GM20000 (cell line): ENCODE results near the gene MIA2.

Experiments used
- DNase-seq: peaks from one replicate; pipeline ENCODE4 v3.0.0; 2012; ENCODE audit warnings: low spot score
- TF ChIP-seq, protein P1 (sequence below): IDR thresholded peaks from 2 replicates; pipeline ENCODE4 v1.5.1; 2012; ENCODE audit warnings: mild to moderate bottlenecking, control low read depth; ENCODE audit errors: extremely low read depth, missing control alignments

Gene MIA2

DNA sequence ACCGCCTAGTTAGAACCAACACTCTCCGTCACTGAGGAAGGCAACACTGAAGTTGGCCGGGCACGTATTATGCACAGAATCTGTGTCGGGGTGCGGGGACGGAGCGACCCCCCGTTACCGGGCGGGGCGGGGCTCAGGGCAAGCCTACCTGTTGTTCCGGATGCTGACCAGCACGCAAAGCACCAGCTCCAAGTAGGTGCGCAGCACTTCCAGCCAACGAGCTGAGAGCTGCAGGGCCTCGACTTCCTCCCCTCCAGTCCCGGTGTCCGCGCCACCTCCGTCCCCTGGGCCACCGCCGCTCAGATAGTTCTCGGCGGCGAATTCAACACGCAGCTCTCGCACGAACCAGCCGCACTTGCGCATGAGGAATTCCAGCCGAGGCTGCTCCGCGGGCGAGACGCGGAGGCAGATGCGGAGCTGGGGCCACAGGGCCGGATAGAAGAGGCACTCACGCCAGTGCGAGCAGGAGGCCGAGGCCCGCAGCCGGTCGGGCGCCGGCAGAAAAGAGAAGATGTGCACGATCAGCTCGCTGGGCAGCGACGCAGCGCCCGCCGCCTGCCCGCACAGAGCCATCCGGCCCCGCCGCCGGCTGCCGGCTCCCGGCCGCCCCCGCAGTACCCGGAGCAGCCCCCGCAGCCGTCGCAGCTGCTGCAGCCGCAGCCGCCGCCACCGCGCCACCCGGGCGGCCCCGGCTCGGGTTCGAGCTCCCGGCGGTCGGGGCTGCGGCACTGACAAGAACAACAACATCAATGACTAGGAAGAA lies 197.9 kb downstream of the MIA2 start:
- peak; percentile 35 for DNase-seq
- TF ChIP-seq, protein P1, sequence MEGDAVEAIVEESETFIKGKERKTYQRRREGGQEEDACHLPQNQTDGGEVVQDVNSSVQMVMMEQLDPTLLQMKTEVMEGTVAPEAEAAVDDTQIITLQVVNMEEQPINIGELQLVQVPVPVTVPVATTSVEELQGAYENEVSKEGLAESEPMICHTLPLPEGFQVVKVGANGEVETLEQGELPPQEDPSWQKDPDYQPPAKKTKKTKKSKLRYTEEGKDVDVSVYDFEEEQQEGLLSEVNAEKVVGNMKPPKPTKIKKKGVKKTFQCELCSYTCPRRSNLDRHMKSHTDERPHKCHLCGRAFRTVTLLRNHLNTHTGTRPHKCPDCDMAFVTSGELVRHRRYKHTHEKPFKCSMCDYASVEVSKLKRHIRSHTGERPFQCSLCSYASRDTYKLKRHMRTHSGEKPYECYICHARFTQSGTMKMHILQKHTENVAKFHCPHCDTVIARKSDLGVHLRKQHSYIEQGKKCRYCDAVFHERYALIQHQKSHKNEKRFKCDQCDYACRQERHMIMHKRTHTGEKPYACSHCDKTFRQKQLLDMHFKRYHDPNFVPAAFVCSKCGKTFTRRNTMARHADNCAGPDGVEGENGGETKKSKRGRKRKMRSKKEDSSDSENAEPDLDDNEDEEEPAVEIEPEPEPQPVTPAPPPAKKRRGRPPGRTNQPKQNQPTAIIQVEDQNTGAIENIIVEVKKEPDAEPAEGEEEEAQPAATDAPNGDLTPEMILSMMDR = no peak

DNA sequence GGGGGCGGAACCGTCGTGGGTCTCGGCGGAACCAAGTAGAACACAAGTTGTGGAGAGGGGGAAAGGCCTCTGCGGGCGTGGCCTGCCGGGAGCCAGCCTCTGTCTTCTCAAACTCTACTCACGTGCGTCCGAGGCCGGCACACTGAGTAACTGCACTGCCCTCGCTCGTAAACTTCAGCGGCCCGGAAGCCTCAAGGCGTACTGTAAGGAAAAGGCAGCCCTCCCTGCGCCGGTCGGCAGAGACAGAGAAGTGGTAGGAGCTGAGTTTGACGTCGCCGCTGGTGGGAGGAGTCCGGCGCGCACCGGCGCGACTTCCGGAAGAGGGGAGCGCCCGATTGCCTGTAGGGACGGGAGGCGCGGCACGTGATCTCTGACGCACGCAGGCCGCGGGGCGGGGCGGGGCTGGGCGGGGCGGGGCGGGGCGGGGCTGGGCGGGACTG lies 198.5 kb downstream of the MIA2 start, which contains the start of gene FBXO33:
FBXO33 (minus strand) TSS at position 255 of the 440 bp plus-strand sequence. CDS start 271 bp downstream, outside the sequence.
- DNase-seq = peak; percentile 98
- TF ChIP-seq, protein P1 = no peak

DNA sequence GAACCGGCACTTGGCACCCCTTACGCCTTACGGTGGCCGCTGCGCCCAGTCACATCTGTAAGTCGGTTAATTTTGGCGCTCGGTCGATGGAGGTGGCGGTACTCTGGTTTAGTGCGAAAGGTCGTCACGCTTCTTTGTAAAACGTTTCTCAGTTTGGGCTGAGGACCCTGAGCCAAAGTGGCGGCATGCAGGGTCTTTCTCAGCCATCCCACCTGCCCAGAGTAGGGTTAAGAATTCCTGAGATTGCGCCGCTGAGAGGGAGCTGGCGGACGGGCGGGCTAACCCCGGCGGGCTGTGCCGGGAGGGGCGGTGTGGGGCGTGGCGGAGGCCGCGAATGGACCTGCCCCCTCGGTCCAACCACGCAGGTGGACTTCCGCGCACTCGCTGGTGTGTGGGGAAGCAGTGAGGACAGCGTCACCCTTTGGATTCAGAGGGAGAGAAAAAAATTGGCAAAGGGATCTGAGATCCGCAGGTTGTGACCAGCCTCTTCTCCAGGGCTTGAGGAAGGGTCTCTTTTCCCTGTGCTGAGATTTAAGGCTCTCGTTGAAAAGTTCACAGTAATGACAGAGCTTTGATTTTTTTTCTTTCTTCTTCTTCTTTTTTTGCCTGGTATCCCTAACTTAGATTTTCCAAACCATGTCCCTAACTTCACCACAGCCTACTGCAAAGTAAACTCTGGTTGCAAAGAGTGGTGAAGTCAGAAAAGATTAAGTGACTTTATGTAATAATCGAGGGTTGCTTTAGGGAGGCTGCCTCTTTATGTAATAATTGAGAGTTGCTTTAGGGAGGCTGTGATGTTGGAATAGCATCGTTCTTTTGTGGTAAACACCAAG lies 199.1 kb downstream of the MIA2 start:
- TF ChIP-seq, protein P1 = peak; percentile 20
- DNase-seq = peak; percentile 83

DNA sequence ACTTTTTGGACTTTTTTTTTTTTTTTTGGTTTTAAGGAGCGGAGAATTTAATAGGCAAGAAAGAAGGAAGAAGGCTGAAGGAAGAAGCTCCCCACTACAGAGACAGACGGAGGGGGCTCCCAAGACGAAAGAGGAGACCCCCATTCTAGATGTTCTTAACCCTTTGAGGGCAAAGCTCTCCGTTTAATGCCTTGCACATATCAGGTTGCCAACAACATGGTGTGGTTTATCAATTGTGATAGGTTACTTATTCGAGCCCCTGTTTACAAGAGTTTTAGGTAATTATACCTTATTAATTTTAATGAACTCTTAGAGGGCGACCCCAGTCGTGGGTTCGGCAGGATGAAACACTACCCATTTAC lies 199.7 kb downstream of the MIA2 start:
- DNase-seq = no peak

DNA sequence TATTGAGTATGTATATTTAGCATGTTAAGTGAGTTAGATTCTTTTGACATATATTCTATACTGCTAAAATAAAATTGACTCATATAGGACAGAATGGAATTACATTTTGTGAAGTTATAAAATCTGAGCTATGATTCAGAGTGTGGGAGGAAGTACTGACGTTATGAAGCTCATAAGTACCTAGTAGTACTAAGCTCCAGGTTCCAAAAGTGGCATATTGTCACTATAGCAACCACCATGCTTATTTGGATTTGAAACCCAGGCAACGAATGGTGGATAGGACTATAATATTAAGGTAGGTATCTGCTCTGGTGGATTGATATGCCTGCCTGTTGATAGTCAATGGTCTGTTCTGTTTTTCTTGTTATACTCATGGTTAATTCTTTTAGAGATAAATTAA lies 200.7 kb downstream of the MIA2 start:
- DNase-seq = no peak
- TF ChIP-seq, protein P1 = no peak

More for the DNA sequence above, 199.7 kb downstream of the MIA2 start:
- TF ChIP-seq, protein P1 = no peak

DNA sequence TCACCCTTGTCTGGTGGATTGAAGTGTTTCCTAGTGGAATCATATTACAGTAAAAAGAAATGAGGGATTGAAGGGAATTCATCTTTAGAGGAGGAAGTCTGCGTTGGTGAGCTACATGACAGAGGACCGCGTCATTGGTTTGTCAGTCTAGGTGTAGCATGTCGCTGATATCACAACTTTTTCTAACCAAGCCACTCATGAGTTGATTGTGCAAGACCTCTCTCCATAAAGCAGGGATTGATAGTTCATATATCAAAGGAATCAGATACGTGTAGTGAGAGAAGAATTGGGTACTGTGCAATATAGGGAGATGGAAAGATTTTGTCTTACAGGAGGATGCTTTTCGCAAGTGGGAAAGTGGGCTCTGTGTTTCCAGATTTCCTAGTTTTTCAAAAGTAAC lies 201.5 kb downstream of the MIA2 start:
- DNase-seq = no peak
- TF ChIP-seq, protein P1 = no peak
